ENCODE measurements around the gene ZNF358.

ZNF358 gene

GRCh38 chr19:7540761-7541474 is 25.0 kb downstream of the ZNF358 start:
- no peak for FAIRE-seq

GRCh38 chr19:7541475-7541824 is 25.5 kb downstream of the ZNF358 start:
- no peak for FAIRE-seq

DNA sequence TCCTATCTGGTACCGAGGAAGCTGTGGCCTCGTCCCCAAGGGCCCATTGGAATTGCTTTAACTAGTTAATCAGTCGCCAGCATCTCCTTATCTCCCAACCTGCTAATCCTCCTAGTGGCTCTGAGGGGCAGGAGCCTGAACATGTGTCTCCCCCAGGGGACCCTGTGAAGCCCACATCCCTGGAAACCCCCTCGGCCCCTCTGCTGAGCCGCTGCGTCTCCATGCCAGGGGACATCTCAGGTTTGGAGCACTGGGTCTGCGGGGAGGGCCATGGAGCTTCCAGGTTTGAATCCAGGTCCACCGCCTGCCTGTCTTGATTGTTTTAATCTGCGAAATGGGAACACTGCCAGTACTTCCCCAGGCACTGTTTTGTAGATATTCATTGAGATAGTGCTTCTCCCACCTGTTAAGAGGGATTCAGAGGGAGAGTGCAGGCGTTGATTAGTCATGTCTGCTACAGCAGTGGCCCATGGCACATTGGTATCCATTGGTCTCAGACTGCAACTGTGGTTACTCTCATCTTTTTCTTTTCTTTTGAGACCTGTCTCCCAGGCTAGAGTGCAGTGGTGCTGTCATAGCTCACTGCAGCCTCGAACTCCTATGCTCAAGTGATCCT is 26.0 kb downstream of the ZNF358 start:
- no peak for FAIRE-seq

DNA sequence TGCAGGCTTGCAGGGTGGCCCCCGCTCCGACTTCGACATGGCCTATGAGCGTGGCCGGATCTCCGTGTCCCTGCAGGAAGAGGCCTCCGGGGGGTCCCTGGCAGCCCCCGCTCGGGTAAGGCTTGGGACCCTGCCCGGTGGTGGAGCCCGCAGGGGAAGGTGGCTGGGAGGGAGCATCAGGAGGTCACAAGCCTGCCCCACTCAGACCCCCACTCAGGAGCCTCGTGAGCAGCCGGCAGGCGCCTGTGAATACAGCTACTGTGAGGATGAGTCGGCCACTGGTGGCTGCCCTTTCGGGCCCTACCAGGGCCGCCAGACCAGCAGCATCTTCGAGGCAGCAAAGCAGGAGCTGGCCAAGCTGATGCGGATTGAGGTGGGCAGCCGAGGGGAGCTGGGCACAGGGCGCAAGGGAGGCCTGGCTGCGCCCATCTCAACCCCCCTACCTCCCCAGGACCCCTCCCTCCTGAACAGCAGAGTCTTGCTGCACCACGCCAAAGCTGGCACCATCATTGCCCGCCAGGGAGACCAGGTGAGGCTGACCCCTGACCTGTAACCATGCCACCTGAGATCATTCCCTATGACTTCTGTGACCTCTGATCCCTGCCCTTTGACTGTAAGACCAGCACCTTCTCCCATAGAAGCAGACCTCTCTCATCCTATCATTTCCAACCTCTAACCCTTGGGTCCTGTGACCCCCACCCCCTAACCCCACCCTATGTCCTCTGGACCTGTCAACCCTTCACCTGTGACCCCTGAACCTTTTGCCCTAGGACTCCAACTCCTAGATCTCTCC is 26.8 kb downstream of the ZNF358 start:
- no peak for FAIRE-seq

- no peak for FAIRE-seq
Observed at GRCh38 chr19:7544626-7545025, 28.7 kb downstream of the ZNF358 start.

DNA sequence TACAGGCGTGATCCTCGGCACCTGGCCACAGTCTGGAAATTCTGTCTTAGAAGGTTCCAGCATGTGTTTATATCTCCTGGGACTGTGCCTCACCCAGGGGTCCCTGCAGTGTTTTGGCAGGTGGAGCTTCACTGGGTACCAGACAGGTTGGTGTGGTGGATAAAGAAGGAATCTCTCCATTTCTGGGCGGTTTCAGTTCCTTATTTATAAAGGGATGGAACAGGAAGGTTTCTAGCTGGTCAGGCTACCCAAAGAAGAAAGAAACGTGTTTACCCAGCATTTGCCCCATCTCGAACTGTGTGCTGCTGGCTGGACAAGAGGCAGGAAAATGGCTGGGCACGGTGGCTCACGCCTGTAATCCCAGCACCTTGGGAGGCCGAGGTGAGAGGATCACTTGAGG is 29.4 kb downstream of the ZNF358 start:
- no peak for FAIRE-seq

GRCh38 chr19:7545904-7546303 is 30.0 kb downstream of the ZNF358 start:
- no peak for FAIRE-seq

DNA sequence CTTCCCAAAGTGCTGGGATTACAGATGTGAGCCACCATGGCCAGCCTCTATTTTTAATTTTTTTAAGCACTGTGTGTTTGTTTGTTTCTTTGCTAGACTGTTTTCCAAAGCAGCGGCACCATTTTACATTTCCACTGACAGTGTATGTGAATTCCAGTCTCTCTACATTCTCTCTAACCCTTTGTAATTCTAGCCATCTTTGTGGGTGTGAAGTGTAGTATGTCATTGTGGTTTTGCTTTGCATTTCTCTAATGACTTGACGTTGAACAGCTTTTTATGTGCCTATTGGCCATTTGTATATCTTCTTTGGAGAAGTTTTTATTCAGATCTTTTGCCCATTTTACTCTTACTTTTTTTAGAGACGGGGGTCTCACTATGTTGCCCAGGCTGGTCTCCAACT is 31.3 kb downstream of the ZNF358 start:
- no peak for FAIRE-seq

DNA sequence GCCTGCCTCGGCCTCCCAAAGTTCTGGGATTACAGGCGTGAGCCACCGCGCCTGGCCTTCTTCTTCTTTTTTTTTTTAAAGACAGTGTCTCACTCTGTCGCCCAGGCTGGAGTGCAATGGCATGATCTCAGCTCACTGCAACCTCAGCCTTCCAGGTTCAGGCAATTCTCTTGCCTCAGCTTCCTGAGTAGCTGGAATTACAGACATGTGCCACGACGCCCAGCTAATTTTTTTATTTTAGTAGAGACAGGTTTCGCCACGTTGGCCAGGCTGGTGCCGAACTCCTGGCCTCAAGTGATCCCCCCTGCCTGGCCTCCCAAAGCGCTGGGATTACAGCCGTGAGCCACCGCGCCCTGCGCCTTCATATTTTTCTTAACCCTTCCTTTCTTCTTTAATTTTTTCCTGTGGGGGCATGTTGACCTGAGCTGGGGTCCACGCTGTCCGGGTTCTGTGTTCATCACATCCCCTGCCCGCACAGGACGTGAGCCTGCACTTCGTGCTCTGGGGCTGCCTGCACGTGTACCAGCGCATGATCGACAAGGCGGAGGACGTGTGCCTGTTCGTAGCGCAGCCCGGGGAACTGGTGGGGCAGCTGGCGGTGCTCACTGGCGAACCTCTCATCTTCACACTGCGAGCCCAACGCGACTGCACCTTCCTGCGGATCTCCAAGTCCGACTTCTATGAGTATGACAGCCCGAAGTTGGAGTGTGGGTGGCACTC is 33.7 kb downstream of the ZNF358 start:
- FAIRE-seq, result no peak

GRCh38 chr19:7550169-7550770 is 34.4 kb downstream of the ZNF358 start:
- no peak for FAIRE-seq

DNA sequence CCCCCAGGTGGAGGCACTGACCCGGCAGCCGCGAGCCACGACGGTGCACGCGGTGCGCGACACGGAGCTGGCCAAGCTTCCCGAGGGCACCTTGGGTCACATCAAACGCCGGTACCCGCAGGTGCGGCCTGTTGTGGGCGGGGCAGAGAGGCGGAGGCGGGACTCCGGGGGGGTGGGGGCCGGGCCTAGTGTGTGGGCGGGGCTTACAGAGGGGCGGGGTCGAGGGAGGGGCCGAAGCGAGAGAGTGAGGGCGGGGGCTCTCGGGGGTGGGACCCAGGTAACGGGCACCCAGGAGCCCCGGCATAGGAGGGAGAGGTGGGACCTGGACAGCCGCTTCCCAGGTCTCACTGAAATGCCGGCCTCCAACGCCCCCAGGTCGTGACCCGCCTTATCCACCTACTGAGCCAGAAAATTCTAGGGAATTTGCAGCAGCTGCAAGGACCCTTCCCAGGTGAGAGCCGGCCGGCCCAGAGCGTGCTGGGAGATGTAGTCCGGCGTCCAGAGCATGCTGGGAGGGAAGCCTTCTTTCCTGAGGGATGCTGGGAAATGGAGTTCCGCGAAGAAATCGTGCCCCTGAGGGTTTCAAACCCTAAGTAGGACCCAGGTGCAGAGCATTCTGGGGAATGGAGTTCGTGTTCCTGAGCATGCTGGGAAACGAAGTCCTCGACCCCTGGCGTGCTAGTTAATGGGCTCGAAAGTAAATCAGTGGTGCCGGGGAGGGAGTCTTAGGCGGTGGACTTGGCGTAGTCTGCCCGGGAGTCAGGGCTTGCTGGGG is 35.3 kb downstream of the ZNF358 start:
- FAIRE-seq, result no peak

DNA sequence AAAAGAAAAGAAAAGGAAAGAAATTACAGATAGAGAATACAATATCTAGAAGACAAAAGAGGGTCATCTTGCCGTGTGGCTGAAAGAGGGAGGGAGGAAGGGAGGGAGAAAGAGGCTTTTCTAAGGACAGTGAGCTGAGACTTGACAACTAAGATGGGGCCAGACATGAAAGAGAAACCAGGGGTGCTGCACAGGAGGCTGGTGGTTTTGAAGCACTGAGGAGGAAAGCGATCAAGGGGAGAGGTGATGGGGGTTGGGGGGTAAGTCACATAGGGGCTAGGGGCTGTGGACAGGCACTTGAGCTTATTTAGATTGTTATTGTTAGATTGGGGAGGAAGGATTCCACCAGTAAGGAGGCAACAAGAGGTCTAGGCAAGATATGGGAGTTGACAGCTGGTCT is 36.9 kb downstream of the ZNF358 start:
- no peak for FAIRE-seq

GRCh38 chr19:7554565-7554964 is 38.7 kb downstream of the ZNF358 start:
- FAIRE-seq, result no peak

- FAIRE-seq, result no peak
Observed at GRCh38 chr19:7554990-7555864, 39.3 kb downstream of the ZNF358 start.

GRCh38 chr19:7556696-7557315 is 40.9 kb downstream of the ZNF358 start:
- no peak for FAIRE-seq

- FAIRE-seq, result no peak
Observed at GRCh38 chr19:7558667-7559066, 42.8 kb downstream of the ZNF358 start.

- no peak for FAIRE-seq
Observed at GRCh38 chr19:7559102-7559501, 43.2 kb downstream of the ZNF358 start.

DNA sequence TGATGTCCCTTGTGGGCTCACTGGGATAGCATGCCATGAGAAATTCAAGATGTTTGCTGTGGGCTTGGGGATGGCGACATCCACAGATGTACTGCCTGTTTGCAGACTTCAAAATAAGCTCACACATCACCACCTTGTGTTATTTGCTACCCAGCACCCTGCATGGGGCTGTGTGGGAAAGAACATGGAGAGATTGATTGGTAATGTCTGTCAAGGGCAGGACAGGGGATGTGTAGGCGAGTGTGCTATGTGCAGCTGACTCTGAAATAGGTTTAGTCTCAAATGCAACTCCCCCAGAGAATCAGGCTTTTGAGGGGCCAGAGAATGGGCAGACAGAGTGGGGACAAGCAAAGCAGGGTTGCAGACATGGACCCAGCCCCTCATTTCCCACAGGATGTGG is 44.4 kb downstream of the ZNF358 start:
- FAIRE-seq, result no peak

GRCh38 chr19:7561325-7561724 is 45.4 kb downstream of the ZNF358 start:
- FAIRE-seq, result no peak

- no peak for FAIRE-seq
Observed at GRCh38 chr19:7562646-7563393, 46.9 kb downstream of the ZNF358 start.
